Parathyroid adenoma (tissue), 2 donors: ENCODE data around the gene NOSIP.

Source experiments
- H2AFZ ChIP-seq: fragments of 300-600 bp; sonication (generic); one replicate; pipeline ENCODE4 v1.7.0; 2017; ENCODE audit warnings: antibody characterized with exemption, mild to moderate bottlenecking
- H3K27ac ChIP-seq: fragments of 300-600 bp; sonication (generic); one replicate; pipeline ENCODE4 v1.7.0; 2017
- H3K27me3 ChIP-seq: fragments of 300-600 bp; sonication (generic); one replicate; pipeline ENCODE4 v1.7.0; 2017; ENCODE audit warnings: low read length; ENCODE audit not compliant: control insufficient read depth, insufficient read depth
- H3K36me3 ChIP-seq: fragments of 300-600 bp; sonication (generic); one replicate; pipeline ENCODE4 v1.7.0; 2017; ENCODE audit warnings: low read length; ENCODE audit not compliant: control insufficient read depth, insufficient read depth
- H3K4me1 ChIP-seq: fragments of 300-600 bp; sonication (generic); one replicate; pipeline ENCODE4 v1.7.0; 2017; ENCODE audit warnings: control low read depth
- H3K4me2 ChIP-seq: fragments of 300-600 bp; sonication (generic); one replicate; pipeline ENCODE4 v1.7.0; 2017; ENCODE audit warnings: low read length
- H3K4me3 ChIP-seq: fragments of 300-600 bp; sonication (generic); one replicate; pipeline ENCODE4 v1.7.0; 2017; ENCODE audit warnings: low read depth, low read length
- H3K79me2 ChIP-seq: fragments of 300-600 bp; sonication (generic); one replicate; pipeline ENCODE4 v1.7.0; 2017; ENCODE audit warnings: control low read depth
- H3K9ac ChIP-seq: fragments of 300-600 bp; sonication (generic); one replicate; pipeline ENCODE4 v1.7.0; 2017; ENCODE audit warnings: mild to moderate bottlenecking
- H3K9me3 ChIP-seq: fragments of 300-600 bp; sonication (generic); one replicate; pipeline ENCODE4 v1.7.0; 2017; ENCODE audit warnings: low read length; ENCODE audit not compliant: control insufficient read depth
- CTCF ChIP-seq: fragments of 300-600 bp; sonication (generic); IDR thresholded peaks from one replicate; pipeline ENCODE4 v1.7.0; 2017; ENCODE audit warnings: antibody characterized with exemption, mild to moderate bottlenecking
- donor health status: primary hyperparathyroidism.

The NOSIP gene

DNA sequence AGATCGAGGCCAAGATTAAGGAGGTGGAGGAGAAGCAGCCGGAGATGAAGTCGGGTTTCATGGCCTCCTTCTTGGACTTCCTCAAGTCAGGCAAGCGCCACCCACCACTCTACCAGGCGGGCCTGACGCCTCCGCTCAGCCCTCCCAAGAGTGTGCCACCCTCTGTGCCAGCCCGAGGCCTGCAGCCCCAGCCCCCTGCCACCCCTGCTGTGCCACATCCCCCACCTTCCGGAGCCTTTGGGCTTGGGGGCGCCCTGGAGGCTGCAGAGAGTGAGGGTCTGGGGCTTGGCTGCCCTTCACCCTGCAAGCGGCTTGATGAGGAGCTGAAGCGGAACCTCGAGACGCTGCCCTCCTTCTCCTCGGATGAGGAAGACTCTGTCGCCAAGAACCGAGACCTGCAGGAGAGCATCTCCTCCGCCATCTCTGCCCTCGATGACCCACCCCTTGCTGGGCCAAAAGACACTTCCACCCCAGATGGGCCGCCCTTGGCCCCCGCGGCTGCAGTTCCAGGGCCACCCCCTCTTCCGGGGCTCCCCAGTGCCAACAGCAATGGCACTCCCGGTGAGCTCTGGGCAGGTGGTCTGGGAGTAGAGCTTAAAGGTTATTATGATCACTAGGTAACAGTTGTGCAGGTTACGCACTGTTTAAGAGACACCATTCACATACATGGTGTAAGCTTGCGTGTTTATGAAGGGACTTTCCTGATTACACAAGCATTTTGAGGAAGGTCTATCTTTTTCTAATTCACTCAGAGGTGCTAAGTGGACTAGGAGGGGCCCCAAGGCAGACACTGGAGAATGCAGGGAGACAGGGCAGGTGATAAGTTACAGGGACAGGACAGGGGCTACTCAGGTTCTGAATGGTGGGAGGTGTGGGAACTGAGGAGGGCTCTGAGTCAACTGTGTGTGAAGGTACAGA is 19.3 kb upstream of the NOSIP start:
- H2AFZ ChIP-seq = no peak overlapping the region
- H3K4me1 ChIP-seq = no peaks in the 10 kb centered on the region
- H3K27me3 ChIP-seq = no peaks in the 10 kb centered on the region
- no peak overlapping the region for H3K4me2 ChIP-seq
- no peak overlapping the region for H3K9ac ChIP-seq
- H3K36me3 ChIP-seq = no peaks in the 10 kb centered on the region
- peaks cover 51% of the 10 kb centered on the region for H3K79me2 ChIP-seq
- H3K9me3 ChIP-seq = no peaks in the 10 kb centered on the region
- no peak overlapping the region for H3K27ac ChIP-seq
- TF ChIP-seq CTCF = no peak
- H3K4me3 ChIP-seq = no peak overlapping the region

GRCh38 chr19:49597703-49597974 is 17.3 kb upstream of the NOSIP start:
- no peaks in the 10 kb centered on the region for H3K4me1 ChIP-seq
- no peaks in the 10 kb centered on the region for H3K27me3 ChIP-seq
- no peak overlapping the region for H3K9ac ChIP-seq
- no peaks in the 10 kb centered on the region for H3K9me3 ChIP-seq
- no peaks in the 10 kb centered on the region for H3K36me3 ChIP-seq
- H3K4me3 ChIP-seq = no peak overlapping the region
- no peak overlapping the region for H3K4me2 ChIP-seq
- no peak for TF ChIP-seq CTCF
- H3K27ac ChIP-seq = no peak overlapping the region
- peaks cover 42% of the 10 kb centered on the region for H3K79me2 ChIP-seq
- no peak overlapping the region for H2AFZ ChIP-seq

GRCh38 chr19:49596954-49597702 is 16.8 kb upstream of the NOSIP start:
- Histone ChIP-seq H3K79me2 (peaks cover 39% of the 10 kb centered on the region), H3K36me3 (no peaks in the 10 kb centered on the region), H3K4me2 (no peak overlapping the region), H3K9me3 (no peaks in the 10 kb centered on the region), H3K27me3 (no peaks in the 10 kb centered on the region), H3K4me3 (no peak overlapping the region), H2AFZ (no peak overlapping the region), H3K27ac (no peak overlapping the region), H3K4me1 (no peaks in the 10 kb centered on the region), H3K9ac (no peak overlapping the region)
- TF ChIP-seq CTCF = no peak

GRCh38 chr19:49596407-49596806 is 16.1 kb upstream of the NOSIP start:
- no peak overlapping the region for H3K27ac ChIP-seq
- no peaks in the 10 kb centered on the region for H3K9me3 ChIP-seq
- peaks cover 33% of the 10 kb centered on the region for H3K79me2 ChIP-seq
- no peak overlapping the region for H3K9ac ChIP-seq
- no peak overlapping the region for H3K4me2 ChIP-seq
- no peak overlapping the region for H3K4me3 ChIP-seq
- no peaks in the 10 kb centered on the region for H3K4me1 ChIP-seq
- H3K27me3 ChIP-seq = no peaks in the 10 kb centered on the region
- no peak overlapping the region for H2AFZ ChIP-seq
- H3K36me3 ChIP-seq = no peaks in the 10 kb centered on the region
- no peak for TF ChIP-seq CTCF
